Transverse colon (tissue), 4 donors: ENCODE data around the gene FCHSD2. TPM values are rescaled to one million over a fixed set of nuclear protein-coding genes. Genes with fewer than 3 reads are reported as not detected.
"Not testable (repeated sequence)": the region's sequence is repeated elsewhere in the genome, so short reads cannot be mapped to it uniquely, and the experiment has no call there.

Experiments used
- DNase-seq: peaks from one replicate; pipeline ENCODE4 v3.0.0-alpha.2; 2019
- H3K27ac ChIP-seq, 4 donors: fragments of 200-600 bp; sonication (generic); 2 replicates each; pipeline ENCODE4 v1.5.1; 2016 to 2018; ENCODE audit warnings: inconsistent platforms in 4 of 4
- H3K27me3 ChIP-seq: fragments of 200-600 bp; sonication (generic); 2 replicates; pipeline ENCODE4 v1.5.1; 2017; ENCODE audit warnings: inconsistent platforms
- H3K36me3 ChIP-seq, 4 donors: fragments of 200-600 bp; sonication (generic); 2 replicates each; pipeline ENCODE4 v1.5.1; 2017 to 2019; ENCODE audit warnings: inconsistent platforms in 4 of 4
- H3K4me1 ChIP-seq, 4 donors: fragments of 200-600 bp; sonication (generic); 2 replicates each; pipeline ENCODE4 v1.5.1; 2017 to 2020; ENCODE audit warnings: inconsistent platforms in 4 of 4
- H3K4me3 ChIP-seq, 4 donors: fragments of 200-600 bp; sonication (generic); 1 replicate in 1 of 4; 2 replicates in 3 of 4; pipeline versions ENCODE4 v1.5.1 to v1.6.1; 2017 to 2019; ENCODE audit warnings: inconsistent platforms in 4 of 4
- H3K9me3 ChIP-seq, 2 donors: fragments of 200-600 bp; sonication (generic); 2 replicates each; pipeline ENCODE4 v1.5.1; 2017 to 2019; ENCODE audit warnings: inconsistent platforms in 2 of 2
- CTCF ChIP-seq, 5 experiments: fragments of 200-600 bp in 3 of 5; fragments of 450-650 bp in 2 of 5; sonication (generic) in 3 of 5; IDR thresholded peaks; 1 replicate in 2 of 5; 2 replicates in 3 of 5; pipeline ENCODE4 v1.5.1; 2016 to 2017; ENCODE audit warnings: antibody characterized with exemption in 5 of 5, inconsistent platforms in 3 of 5, mild to moderate bottlenecking in 2 of 5, moderate library complexity in 1 of 5
- EP300 ChIP-seq: sonication (generic); formaldehyde crosslinking; IDR thresholded peaks from one replicate; pipeline ENCODE4 v1.6.1; 2017; ENCODE audit warnings: antibody characterized with exemption, low read depth
- POLR2A ChIP-seq: fragments of 450-650 bp; IDR thresholded peaks from one replicate; pipeline ENCODE4 v1.6.1; 2016; ENCODE audit warnings: antibody characterized with exemption, mild to moderate bottlenecking, moderate library complexity
- POLR2AphosphoS5 ChIP-seq, 3 donors: sonication (generic); formaldehyde crosslinking; IDR thresholded peaks; one replicate each; pipeline ENCODE4 v1.6.1; 2016; ENCODE audit warnings: antibody characterized with exemption in 3 of 3
- WGBS, 2 donors: methylation state at CpG; one replicate each; pipeline ENCODE4 v1.1.5; 2018; ENCODE audit warnings: low coverage in 1 of 2; 5-methylcytosine and 5-hydroxymethylcytosine counted together
- in situ Hi-C, 4 donors: fragments of 200-750 bp; cut with MboI; loops; one replicate each; pipeline versions ENCODE4 v1.15.0 to v1.15.1; 2017; ENCODE audit warnings: low sequenced_read_pairs in 3 of 4, low pct_ligation_motif_present in 1 of 4, low pct_unique_long_range_greater_than_20kb in 1 of 4
- intact Hi-C: fragments of 100-400 bp; cut with DNase I; formaldehyde crosslinking; loops from one replicate; pipeline ENCODE4 v1.15.1; 2023; ENCODE audit warnings: low total_unique reads
- total RNA-seq, 4 donors: library from RNA; depleted of rRNA; stranded (reverse); fragments of >200 nt; gene quantifications; one replicate each; pipeline ENCODE4 v1.1.0, GENCODE V29; 2016

The FCHSD2 gene
- total RNA-seq, 4 donors from 2014 or later = 9.1 to 15.9 (median 15.0) TPM

DNA sequence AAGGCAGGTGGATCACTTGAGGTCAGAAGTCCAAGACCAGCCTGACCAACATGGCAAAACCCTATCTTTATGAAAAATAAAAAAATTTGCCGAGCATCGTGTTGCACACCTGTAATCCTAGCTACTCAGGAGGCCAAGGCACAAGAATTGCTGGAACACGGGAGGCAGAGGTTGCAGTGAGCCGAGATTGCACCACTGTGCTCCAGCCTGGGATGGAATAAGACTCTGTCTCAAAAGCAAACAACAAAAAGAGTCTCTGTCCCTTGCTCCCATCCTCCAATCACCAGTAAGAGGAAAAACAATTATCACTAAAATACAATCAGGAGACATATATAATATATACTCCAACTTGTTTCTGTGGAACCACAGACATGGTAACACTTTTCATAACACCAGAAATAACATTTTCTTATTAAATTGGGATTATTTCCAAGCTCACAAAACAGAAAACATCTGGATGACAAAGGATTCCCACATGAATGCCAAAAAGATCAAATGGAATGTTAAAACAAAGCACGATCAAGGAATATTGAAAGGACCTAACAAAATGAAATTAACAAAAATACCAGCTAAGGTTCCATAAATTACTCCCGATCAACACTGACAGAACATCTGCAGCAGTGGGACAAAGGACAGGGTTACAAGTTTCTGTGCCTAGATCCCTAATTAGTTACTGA lies 15.2 kb downstream of the FCHSD2 start:
- H3K9me3 ChIP-seq = peaks cover 0 to 7% of the 10 kb centered on the region in 2 donors
- no peak overlapping the region for H3K27ac ChIP-seq
- 79 to 92% methylated on average over 4 to 6 of the region's 6 CpGs for WGBS, 2 donors
- H3K4me1 ChIP-seq = peaks cover 0 to 3% (median 0%) of the 10 kb centered on the region in 4 donors
- no peak overlapping the region for H3K4me3 ChIP-seq
- in situ Hi-C loops = no loop called here
- no peaks in the 10 kb centered on the region for H3K36me3 ChIP-seq
- TF ChIP-seq POLR2A (no peak), CTCF (IDR thresholded peaks at IDR 0.05) (no peak), POLR2AphosphoS5 (IDR thresholded peaks at IDR 0.05) (no peak), EP300 (no peak)
- DNase-seq = no peak
- intact Hi-C loops = no loop called here
- no peaks in the 10 kb centered on the region for H3K27me3 ChIP-seq

DNA sequence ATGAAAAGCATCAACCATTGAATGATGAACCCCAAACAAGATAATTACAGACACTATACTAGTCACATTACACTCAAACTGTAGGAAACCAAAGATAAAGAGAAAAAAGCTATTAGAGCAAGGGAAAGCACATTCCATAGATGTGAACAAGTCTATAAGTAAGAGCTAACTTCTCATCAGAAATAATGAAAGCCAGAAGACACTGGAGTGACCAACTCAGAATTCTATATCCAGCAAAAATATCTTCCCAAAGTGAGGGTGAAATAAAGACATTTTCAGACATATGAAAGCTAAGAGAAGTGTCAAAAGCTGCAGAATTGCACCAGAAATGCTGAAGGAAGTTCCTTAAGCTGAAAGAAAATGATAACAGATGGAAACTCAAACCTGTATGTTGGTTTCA lies 17.3 kb downstream of the FCHSD2 start:
- TF ChIP-seq POLR2AphosphoS5 (IDR thresholded peaks at IDR 0.05) = no peak
- TF ChIP-seq POLR2A = no peak
- TF ChIP-seq CTCF (IDR thresholded peaks at IDR 0.05) = no peak
- TF ChIP-seq EP300 = no peak

GRCh38 chr11:73123892-73124291 lies 18.2 kb downstream of the FCHSD2 start:
- H3K27ac ChIP-seq, in situ Hi-C loops, H3K4me3 ChIP-seq, H3K9me3 ChIP-seq, H3K36me3 ChIP-seq, H3K27me3 ChIP-seq, H3K4me1 ChIP-seq, intact Hi-C loops, DNase-seq: not testable (repeated sequence)
- WGBS, 2 donors = 94% methylated on average over 4 of the region's 4 CpGs

More for the DNA sequence above, 17.3 kb downstream of the FCHSD2 start:
- in situ Hi-C loops = no loop called here
- no peak for DNase-seq
- Histone ChIP-seq H3K27me3 (no peaks in the 10 kb centered on the region), H3K27ac (no peak overlapping the region), H3K4me3 (no peak overlapping the region), H3K4me1 (peaks cover 0 to 7% (median 0%) of the 10 kb centered on the region in 4 donors), H3K9me3 (peaks cover 0 to 7% of the 10 kb centered on the region in 2 donors), H3K36me3 (no peaks in the 10 kb centered on the region)
- intact Hi-C loops = no loop called here

DNA sequence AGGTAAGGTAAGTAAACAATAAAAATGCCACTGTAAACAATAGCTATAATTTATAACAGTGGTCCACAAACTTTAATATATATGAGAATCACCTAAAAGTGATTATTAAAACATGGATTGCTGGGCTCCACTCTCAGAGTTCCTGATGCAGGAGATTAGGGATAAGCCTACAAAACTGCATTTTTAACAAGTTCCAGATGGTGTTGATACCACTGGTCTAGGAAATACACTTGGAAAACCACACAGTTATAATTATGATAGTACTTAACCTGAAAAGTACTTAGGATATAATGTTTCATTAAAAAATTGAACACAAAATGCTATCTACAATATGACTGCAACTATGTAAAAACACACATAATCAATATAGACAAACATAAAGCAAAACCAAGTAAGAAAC lies 20.4 kb downstream of the FCHSD2 start:
- TF ChIP-seq CTCF (IDR thresholded peaks at IDR 0.05) (no peak), EP300 (no peak), POLR2A (no peak), POLR2AphosphoS5 (IDR thresholded peaks at IDR 0.05) (no peak)
- Histone ChIP-seq H3K27me3 (no peaks in the 10 kb centered on the region), H3K9me3 (peaks cover 0 to 7% of the 10 kb centered on the region in 2 donors), H3K36me3 (no peaks in the 10 kb centered on the region), H3K4me1 (peaks cover 0 to 4% (median 0%) of the 10 kb centered on the region in 4 donors), H3K4me3 (no peak overlapping the region), H3K27ac (no peak overlapping the region)
- in situ Hi-C loops = no loop called here
- intact Hi-C loops = no loop called here
- DNase-seq = no peak

GRCh38 chr11:73117071-73117470 lies 25.0 kb downstream of the FCHSD2 start:
- intact Hi-C loops (no loop called here), in situ Hi-C loops (no loop called here)
- H3K4me1 ChIP-seq = peaks cover 0 to 4% (median 0%) of the 10 kb centered on the region in 4 donors
- no peak overlapping the region for H3K27ac ChIP-seq
- no peaks in the 10 kb centered on the region for H3K36me3 ChIP-seq
- DNase-seq = no peak
- TF ChIP-seq POLR2AphosphoS5 (IDR thresholded peaks at IDR 0.05) (no peak), EP300 (no peak), CTCF (IDR thresholded peaks at IDR 0.05) (no peak), POLR2A (no peak)
- 67 to 84% methylated on average over 2 of the region's 2 CpGs for whole genome bisulfite sequencing, 2 donors
- H3K27me3 ChIP-seq = no peaks in the 10 kb centered on the region
- H3K4me3 ChIP-seq = no peak overlapping the region
- H3K9me3 ChIP-seq = no peaks in the 10 kb centered on the region
